Peyer's patch (tissue), 4 donors: ENCODE results near the gene AGFG2. TPM values are rescaled to one million over a fixed set of nuclear protein-coding genes. Genes with fewer than 3 reads are reported as not detected.

ENCODE experiments used
- DNase-seq, 3 donors: peaks; one replicate each; pipeline ENCODE4 v3.0.0-alpha.2; 2017 to 2019
- H3K27ac ChIP-seq, 4 donors: fragments of 200-600 bp; sonication (generic); one replicate each; pipeline ENCODE4 v1.5.1; 2016 to 2019
- H3K27me3 ChIP-seq, 2 donors: fragments of 200-600 bp; sonication (generic); one replicate each; pipeline ENCODE4 v1.5.1; 2019
- H3K36me3 ChIP-seq, 3 donors: fragments of 200-600 bp; sonication (generic); one replicate each; pipeline ENCODE4 v1.5.1; 2016 to 2019
- H3K4me1 ChIP-seq, 4 donors: fragments of 200-600 bp; sonication (generic); one replicate each; pipeline ENCODE4 v1.5.1; 2016 to 2019
- H3K4me3 ChIP-seq, 4 donors: fragments of 200-600 bp; sonication (generic); 1 replicate in 3 of 4; 2 replicates in 1 of 4; pipeline ENCODE4 v1.5.1; 2016 to 2019; ENCODE audit warnings: mild to moderate bottlenecking in 1 of 4
- H3K9me3 ChIP-seq, 4 donors: fragments of 200-600 bp; sonication (generic); one replicate each; pipeline ENCODE4 v1.5.1; 2016 to 2019; ENCODE audit warnings: mild to moderate bottlenecking in 1 of 4
- POLR2A ChIP-seq, 2 donors: fragments of 450-650 bp; IDR thresholded peaks; one replicate each; pipeline ENCODE4 v1.5.1; 2017; ENCODE audit warnings: antibody characterized with exemption in 2 of 2, mild to moderate bottlenecking in 2 of 2, moderate library complexity in 2 of 2
- total RNA-seq, 4 donors: library from RNA; depleted of rRNA; stranded (reverse); fragments of >200 nt; gene quantifications; one replicate each; pipeline ENCODE4 v1.1.0, GENCODE V29; 2016
- TF ChIP-seq, protein P1 (sequence below), 6 experiments: fragments of 450-650 bp in 4 of 6; fragments of 200-600 bp in 2 of 6; sonication (generic) in 1 of 6; IDR thresholded peaks; one replicate each; pipeline ENCODE4 v1.5.1; 2017 to 2019; ENCODE audit warnings: antibody characterized with exemption in 6 of 6, mild to moderate bottlenecking in 3 of 6, moderate library complexity in 1 of 6

The AGFG2 gene
- total RNA-seq, 4 donors from 2014 or later = 38.4 to 63.6 (median 49.9) TPM

DNA sequence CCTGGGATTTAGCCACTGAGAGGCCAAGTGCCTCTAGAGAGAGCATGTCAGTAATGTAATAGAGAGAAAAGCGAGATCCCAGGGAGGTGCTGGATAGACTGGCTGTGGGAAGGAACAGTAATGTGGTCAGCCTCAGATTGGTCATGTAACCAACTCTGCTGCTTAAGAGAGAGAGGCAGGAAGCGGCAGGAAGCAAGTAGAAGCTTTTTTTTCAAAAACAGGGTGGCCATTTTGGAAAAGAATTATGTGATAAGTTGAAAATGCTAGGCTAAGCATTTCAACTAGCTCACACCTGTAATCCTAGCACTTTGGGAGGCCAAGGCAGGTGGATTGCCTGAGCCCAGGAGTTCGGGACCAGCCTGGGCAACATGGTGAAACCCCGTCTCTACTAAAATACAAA, 59.4 kb downstream of the AGFG2 start:
- no peak overlapping the region for H3K4me3 ChIP-seq
- H3K27ac ChIP-seq = no peak overlapping the region
- no peaks in the 10 kb centered on the region for H3K36me3 ChIP-seq
- peaks cover 0 to 14% (median 0%) of the 10 kb centered on the region in 4 donors for H3K4me1 ChIP-seq
- no peak for TF ChIP-seq POLR2A (IDR thresholded peaks at IDR 0.05)
- TF ChIP-seq, protein P1, sequence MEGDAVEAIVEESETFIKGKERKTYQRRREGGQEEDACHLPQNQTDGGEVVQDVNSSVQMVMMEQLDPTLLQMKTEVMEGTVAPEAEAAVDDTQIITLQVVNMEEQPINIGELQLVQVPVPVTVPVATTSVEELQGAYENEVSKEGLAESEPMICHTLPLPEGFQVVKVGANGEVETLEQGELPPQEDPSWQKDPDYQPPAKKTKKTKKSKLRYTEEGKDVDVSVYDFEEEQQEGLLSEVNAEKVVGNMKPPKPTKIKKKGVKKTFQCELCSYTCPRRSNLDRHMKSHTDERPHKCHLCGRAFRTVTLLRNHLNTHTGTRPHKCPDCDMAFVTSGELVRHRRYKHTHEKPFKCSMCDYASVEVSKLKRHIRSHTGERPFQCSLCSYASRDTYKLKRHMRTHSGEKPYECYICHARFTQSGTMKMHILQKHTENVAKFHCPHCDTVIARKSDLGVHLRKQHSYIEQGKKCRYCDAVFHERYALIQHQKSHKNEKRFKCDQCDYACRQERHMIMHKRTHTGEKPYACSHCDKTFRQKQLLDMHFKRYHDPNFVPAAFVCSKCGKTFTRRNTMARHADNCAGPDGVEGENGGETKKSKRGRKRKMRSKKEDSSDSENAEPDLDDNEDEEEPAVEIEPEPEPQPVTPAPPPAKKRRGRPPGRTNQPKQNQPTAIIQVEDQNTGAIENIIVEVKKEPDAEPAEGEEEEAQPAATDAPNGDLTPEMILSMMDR (IDR thresholded peaks at IDR 0.05) = no peak
- no peaks in the 10 kb centered on the region for H3K27me3 ChIP-seq
- H3K9me3 ChIP-seq = no peaks in the 10 kb centered on the region
- no peak for DNase-seq

DNA sequence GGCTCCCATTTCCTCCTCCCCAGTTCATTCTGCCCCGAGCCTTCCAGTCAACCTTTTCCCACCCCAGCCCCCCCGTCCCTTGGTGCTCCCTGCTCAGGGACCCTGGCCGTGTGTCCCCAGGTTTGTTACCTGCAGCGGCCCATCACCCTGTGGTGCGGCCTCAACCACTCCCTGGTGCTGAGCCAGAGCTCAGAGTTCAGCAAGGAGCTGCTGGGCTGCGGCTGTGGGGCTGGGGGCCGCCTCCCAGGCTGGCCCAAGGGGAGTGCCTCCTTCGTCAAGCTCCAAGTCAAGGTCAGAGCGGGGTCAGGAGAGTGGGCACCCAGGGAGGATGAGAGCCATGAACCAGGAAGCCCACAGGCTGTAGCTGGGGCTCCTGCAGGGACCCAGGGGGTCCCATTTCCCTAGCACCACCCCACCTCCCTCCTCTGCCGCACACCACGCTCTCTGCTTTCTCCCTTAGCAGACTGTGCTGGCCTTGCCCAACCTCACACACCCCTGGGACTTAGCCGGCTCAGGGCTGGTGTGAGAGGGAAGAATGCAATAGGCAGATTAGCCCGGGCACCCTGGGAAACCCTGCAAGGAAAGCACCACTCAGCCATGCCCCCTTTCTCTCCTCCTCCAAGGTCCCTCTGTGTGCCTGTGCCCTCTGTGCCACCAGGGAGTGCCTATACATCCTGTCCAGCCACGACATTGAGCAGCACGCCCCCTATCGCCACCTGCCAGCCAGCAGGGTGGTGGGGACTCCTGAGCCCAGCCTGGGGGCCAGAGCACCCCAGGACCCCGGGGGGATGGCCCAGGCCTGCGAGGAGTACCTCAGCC, 61.1 kb downstream of the AGFG2 start:
- Histone ChIP-seq H3K36me3 (no peaks in the 10 kb centered on the region), H3K27me3 (no peaks in the 10 kb centered on the region), H3K4me3 (no peak overlapping the region), H3K9me3 (no peaks in the 10 kb centered on the region), H3K27ac (no peak overlapping the region), H3K4me1 (peaks cover 0 to 29% (median 2%) of the 10 kb centered on the region in 4 donors)
- TF ChIP-seq, protein P1 (IDR thresholded peaks at IDR 0.05) = no peak
- TF ChIP-seq POLR2A (IDR thresholded peaks at IDR 0.05) = no peak
- no peak for DNase-seq

DNA sequence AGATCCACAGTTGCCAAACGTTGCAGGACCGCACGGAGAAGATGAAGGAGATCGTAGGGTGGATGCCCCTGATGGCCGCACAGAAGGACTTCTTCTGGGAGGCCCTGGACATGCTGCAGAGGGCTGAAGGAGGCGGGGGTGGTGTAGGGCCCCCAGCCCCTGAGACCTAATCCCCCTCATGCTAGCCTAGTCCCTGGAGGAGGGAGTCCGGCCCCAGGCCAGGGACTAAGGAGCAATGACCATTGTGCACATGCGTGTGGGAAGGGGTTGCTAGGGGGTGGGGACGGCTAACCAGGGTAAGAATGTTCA, 61.7 kb downstream of the AGFG2 start:
- Histone ChIP-seq H3K27me3 (no peaks in the 10 kb centered on the region), H3K27ac (no peak overlapping the region), H3K4me1 (peaks cover 0 to 35% (median 5%) of the 10 kb centered on the region in 4 donors), H3K36me3 (no peaks in the 10 kb centered on the region), H3K4me3 (no peak overlapping the region), H3K9me3 (no peaks in the 10 kb centered on the region)
- TF ChIP-seq, protein P1 (IDR thresholded peaks at IDR 0.05) = no peak
- no peak for TF ChIP-seq POLR2A (IDR thresholded peaks at IDR 0.05)
- DNase-seq = no peak

DNA sequence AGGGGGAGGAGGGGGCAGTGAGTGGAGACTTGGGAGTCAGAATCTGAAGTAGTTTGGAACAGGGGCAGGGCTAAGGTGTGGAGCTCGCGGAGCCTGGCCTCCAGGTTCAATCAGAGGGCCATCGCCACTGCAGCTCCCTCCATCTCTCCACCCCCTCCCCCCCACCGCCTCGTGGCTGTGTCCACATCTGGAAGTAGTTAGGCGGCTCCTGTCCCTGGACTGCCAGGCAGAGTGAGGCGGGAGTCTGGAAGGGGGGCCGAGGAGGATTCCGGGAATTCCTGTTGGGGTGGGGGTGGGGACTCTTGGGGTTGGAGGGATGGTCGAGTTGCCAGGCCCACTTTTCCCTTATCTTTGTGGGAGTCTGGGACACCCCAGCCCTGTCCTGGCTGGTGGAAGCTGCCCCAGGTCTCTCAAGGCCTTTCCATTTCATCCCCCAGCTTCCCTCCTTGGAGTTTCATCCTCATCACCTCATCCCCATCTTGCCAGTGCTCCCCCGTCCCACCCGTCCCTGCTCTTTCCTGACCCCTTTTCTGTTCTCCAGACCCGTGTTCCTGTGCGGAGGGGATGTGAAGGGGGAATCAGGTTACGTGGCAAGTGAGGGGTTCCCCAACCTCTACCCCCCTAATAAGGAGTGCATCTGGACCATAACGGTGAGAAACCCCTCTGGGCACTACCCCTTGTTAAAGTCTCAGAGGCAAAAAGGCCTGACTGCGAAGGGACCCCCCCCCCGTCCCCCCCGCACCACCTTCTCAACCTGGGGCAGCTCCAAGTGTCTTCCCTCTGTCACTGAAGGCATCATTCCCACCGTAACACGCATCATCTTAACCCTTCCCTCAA, 64.1 kb downstream of the AGFG2 start:
- peak overlapping the region; percentile 74 to 86 (median 82) for H3K27ac ChIP-seq
- H3K4me3 ChIP-seq = peak overlapping the region in 3 of 4 donors; percentile 65 to 75 (median 65)
- H3K9me3 ChIP-seq = no peaks in the 10 kb centered on the region
- TF ChIP-seq POLR2A (IDR thresholded peaks at IDR 0.05) = no peak
- TF ChIP-seq, protein P1 (IDR thresholded peaks at IDR 0.05) = no peak
- peak in 2 of 3 donors; percentile 40 to 73 for DNase-seq
- peaks cover 0 to 37% (median 6%) of the 10 kb centered on the region in 4 donors for H3K4me1 ChIP-seq
- no peaks in the 10 kb centered on the region for H3K27me3 ChIP-seq
- no peaks in the 10 kb centered on the region for H3K36me3 ChIP-seq

DNA sequence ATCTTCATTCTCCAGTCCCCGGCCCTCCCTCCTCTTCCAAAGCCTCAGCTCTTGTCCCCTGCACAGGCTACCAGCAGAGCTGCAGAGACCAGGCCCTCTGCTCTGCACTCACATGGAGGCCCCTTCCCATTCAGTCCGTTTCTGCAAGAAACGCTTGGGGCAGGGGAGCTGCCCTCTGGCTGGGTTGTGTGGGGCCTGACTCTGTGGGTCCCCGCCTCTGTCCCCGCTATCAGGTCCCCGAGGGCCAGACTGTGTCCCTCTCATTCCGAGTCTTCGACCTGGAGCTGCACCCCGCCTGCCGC, 64.7 kb downstream of the AGFG2 start:
- TF ChIP-seq, protein P1 (IDR thresholded peaks at IDR 0.05) = no peak
- TF ChIP-seq POLR2A (IDR thresholded peaks at IDR 0.05) = no peak
- Histone ChIP-seq H3K4me3 (peak overlapping the region; percentile 65 to 75 (median 65)), H3K9me3 (no peaks in the 10 kb centered on the region), H3K27ac (peak overlapping the region; percentile 74 to 86 (median 82)), H3K27me3 (no peaks in the 10 kb centered on the region), H3K36me3 (no peaks in the 10 kb centered on the region), H3K4me1 (peaks cover 0 to 37% (median 6%) of the 10 kb centered on the region in 4 donors)
- DNase-seq = no peak
